ENCODE measurements around the gene OBSCN.

Gene OBSCN

DNA sequence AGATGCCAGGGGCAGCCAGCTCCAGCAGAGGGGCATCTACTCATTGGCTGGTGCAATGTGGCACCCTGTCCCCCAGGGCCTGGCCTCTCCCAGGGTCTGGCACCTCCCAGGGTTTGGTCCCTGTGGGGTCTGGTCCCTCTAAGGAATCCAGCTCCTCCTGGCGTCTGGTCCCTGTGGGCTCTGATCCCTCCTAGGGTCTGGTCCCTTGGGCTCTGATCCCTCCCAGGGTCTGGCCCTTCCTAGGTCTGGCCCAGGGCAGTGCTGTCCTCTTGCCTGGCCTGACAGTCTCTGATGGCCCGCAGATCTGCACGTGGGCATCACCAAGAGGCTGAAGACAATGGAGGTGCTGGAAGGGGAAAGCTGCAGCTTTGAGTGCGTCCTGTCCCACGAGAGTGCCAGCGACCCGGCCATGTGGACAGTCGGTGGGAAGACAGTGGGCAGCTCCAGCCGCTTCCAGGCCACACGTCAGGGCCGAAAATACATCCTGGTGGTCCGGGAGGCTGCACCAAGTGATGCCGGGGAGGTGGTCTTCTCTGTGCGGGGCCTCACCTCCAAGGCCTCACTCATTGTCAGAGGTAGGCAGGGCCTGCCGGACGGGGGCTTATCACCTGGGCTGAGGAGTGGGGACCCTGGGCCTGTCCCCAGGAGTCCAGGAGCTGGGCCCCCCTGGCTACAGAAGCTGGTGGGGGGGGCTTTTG is 73.9 kb downstream of the OBSCN start:
- Histone ChIP-seq H3K27me3 (ENCODE audit: control insufficient read depth, insufficient read depth, low read length) (no peaks in the 10 kb centered on the region), H3K4me3 (ENCODE audit: low read depth, low read length) (no peak overlapping the region), H3K9ac (ENCODE audit: low read depth, low read length) (no peak overlapping the region), H3K4me1 (ENCODE audit: control insufficient read depth, insufficient read depth, low read length) (no peaks in the 10 kb centered on the region), H3K9me3 (ENCODE audit: control insufficient read depth, insufficient read depth, low read length) (no peaks in the 10 kb centered on the region), H3K36me3 (ENCODE audit: control insufficient read depth, insufficient read depth, low read length) (peaks cover 3% of the 10 kb centered on the region)

DNA sequence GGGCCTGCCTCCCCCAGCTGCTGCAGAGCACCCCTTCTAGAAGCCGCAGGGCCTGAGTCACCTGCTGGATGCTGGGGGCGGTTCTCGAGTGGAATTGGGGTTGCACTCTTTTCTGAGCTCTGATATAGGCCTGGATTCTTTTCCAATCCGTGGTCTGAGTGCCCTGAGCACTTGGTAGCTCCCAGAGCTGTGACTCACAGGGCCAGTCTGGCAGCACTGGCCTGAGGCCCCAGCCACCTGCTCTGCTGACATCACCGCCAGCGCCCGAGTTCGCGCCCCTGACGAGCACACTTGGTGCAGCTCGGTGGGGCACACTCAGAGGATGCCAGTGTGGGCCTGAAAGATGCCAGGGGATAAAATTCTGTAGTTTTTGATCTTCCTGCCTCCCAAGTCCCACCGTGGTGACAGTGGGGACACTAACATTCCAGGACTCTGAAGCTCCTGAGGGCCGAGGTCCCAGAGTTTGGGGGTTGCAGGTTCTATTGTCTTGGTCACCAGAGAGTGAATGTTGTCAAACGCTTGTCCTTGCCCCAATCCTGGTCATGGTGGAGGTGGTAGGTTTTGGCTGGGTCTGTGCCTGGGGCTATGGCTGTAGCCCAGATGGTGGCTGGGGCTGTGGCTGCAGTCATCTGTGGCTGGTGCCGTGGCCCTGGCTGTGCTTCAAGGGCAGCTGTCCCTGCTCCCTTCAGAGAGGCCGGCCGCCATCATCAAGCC is 74.6 kb downstream of the OBSCN start:
- Histone ChIP-seq H3K4me3 (ENCODE audit: low read depth, low read length) (no peak overlapping the region), H3K27me3 (ENCODE audit: control insufficient read depth, insufficient read depth, low read length) (no peaks in the 10 kb centered on the region), H3K9me3 (ENCODE audit: control insufficient read depth, insufficient read depth, low read length) (no peaks in the 10 kb centered on the region), H3K4me1 (ENCODE audit: control insufficient read depth, insufficient read depth, low read length) (no peaks in the 10 kb centered on the region), H3K36me3 (ENCODE audit: control insufficient read depth, insufficient read depth, low read length) (peaks cover 3% of the 10 kb centered on the region), H3K9ac (ENCODE audit: low read depth, low read length) (no peak overlapping the region)

DNA sequence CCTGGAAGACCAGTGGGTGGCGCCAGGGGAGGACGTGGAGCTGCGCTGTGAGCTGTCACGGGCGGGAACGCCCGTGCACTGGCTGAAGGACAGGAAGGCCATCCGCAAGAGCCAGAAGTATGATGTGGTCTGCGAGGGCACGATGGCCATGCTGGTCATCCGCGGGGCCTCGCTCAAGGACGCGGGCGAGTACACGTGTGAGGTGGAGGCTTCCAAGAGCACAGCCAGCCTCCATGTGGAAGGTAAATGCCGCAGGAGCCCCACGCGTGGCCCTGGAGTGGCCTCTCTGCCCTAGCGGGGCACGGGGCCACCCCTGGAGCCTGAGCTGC is 75.2 kb downstream of the OBSCN start:
- H3K27me3 ChIP-seq (ENCODE audit: control insufficient read depth, insufficient read depth, low read length): no peaks in the 10 kb centered on the region
- H3K36me3 ChIP-seq (ENCODE audit: control insufficient read depth, insufficient read depth, low read length): peaks cover 3% of the 10 kb centered on the region
- H3K9me3 ChIP-seq (ENCODE audit: control insufficient read depth, insufficient read depth, low read length): no peaks in the 10 kb centered on the region
- H3K4me1 ChIP-seq (ENCODE audit: control insufficient read depth, insufficient read depth, low read length): no peaks in the 10 kb centered on the region
- H3K4me3 ChIP-seq (ENCODE audit: low read depth, low read length): no peak overlapping the region
- no peak overlapping the region for H3K9ac ChIP-seq (ENCODE audit: low read depth, low read length)

DNA sequence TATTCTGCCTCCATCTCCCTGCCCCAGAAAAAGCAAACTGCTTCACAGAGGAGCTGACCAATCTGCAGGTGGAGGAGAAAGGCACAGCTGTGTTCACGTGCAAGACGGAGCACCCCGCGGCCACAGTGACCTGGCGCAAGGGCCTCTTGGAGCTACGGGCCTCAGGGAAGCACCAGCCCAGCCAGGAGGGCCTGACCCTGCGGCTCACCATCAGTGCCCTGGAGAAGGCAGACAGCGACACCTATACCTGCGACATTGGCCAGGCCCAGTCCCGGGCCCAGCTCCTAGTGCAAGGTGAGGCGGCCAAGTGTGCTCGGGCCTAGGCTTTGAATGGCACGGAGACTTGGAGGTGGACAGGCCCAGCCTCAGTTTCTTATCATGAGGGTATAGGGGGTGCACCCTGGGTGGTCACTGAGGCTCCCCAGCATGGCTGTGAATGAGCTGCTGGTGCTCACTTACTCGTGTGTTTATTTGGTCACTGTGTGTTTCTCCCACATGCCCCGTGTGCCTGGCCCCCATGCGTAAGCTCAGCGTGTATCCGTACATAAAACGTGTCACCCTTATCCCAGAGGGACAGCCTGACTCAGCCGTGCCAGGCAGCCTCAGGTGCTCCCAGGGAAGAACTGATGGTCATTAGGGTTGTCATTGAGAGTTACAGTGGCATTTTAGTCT is 75.8 kb downstream of the OBSCN start:
- H3K27me3 ChIP-seq (ENCODE audit: control insufficient read depth, insufficient read depth, low read length): no peaks in the 10 kb centered on the region
- no peak overlapping the region for H3K4me3 ChIP-seq (ENCODE audit: low read depth, low read length)
- no peaks in the 10 kb centered on the region for H3K9me3 ChIP-seq (ENCODE audit: control insufficient read depth, insufficient read depth, low read length)
- peaks cover 2% of the 10 kb centered on the region for H3K36me3 ChIP-seq (ENCODE audit: control insufficient read depth, insufficient read depth, low read length)
- no peaks in the 10 kb centered on the region for H3K4me1 ChIP-seq (ENCODE audit: control insufficient read depth, insufficient read depth, low read length)
- no peak overlapping the region for H3K9ac ChIP-seq (ENCODE audit: low read depth, low read length)

DNA sequence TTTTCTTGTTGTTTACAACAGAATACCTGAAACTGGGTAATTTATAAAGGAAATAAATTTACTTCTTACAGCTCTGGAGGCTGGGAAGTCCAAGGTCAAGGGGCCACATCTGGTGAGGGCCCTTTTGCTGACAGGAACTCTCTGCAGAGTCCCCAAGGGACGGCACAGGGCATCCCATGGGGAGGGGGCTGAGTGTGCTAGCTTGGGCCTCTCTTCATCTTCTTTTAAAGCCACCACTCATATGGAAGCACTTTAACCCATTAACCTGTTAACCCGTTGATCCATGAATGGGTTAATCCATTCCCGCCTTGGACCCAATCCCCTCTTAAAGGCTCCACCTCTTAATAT is 76.3 kb downstream of the OBSCN start:
- H3K36me3 ChIP-seq (ENCODE audit: control insufficient read depth, insufficient read depth, low read length): no peaks in the 10 kb centered on the region
- no peak overlapping the region for H3K4me3 ChIP-seq (ENCODE audit: low read depth, low read length)
- H3K4me1 ChIP-seq (ENCODE audit: control insufficient read depth, insufficient read depth, low read length): no peaks in the 10 kb centered on the region
- H3K27me3 ChIP-seq (ENCODE audit: control insufficient read depth, insufficient read depth, low read length): no peaks in the 10 kb centered on the region
- no peak overlapping the region for H3K9ac ChIP-seq (ENCODE audit: low read depth, low read length)
- no peaks in the 10 kb centered on the region for H3K9me3 ChIP-seq (ENCODE audit: control insufficient read depth, insufficient read depth, low read length)

DNA sequence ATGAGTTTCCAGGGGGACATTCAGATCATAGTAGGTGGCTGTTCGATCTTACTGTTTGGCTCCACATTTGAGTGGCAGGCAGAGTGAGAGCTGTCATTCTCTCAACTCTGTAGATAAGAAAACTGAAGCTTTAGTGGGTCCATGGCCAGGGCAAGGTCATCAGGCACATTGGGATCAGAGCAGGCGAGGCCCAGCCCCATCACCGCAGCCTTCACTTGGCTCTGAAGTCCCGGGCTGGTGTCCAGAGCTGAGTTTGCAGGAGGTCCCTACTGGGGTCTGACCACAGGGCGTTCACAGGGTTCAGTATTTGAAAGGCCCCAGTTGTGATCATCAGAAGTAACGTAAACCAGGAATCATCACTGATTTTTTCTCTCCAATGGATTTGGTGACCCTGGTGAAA is 76.7 kb downstream of the OBSCN start:
- Histone ChIP-seq H3K9me3 (ENCODE audit: control insufficient read depth, insufficient read depth, low read length) (no peaks in the 10 kb centered on the region), H3K27me3 (ENCODE audit: control insufficient read depth, insufficient read depth, low read length) (no peaks in the 10 kb centered on the region), H3K4me3 (ENCODE audit: low read depth, low read length) (no peak overlapping the region), H3K4me1 (ENCODE audit: control insufficient read depth, insufficient read depth, low read length) (no peaks in the 10 kb centered on the region), H3K36me3 (ENCODE audit: control insufficient read depth, insufficient read depth, low read length) (no peaks in the 10 kb centered on the region), H3K9ac (ENCODE audit: low read depth, low read length) (no peak overlapping the region)

DNA sequence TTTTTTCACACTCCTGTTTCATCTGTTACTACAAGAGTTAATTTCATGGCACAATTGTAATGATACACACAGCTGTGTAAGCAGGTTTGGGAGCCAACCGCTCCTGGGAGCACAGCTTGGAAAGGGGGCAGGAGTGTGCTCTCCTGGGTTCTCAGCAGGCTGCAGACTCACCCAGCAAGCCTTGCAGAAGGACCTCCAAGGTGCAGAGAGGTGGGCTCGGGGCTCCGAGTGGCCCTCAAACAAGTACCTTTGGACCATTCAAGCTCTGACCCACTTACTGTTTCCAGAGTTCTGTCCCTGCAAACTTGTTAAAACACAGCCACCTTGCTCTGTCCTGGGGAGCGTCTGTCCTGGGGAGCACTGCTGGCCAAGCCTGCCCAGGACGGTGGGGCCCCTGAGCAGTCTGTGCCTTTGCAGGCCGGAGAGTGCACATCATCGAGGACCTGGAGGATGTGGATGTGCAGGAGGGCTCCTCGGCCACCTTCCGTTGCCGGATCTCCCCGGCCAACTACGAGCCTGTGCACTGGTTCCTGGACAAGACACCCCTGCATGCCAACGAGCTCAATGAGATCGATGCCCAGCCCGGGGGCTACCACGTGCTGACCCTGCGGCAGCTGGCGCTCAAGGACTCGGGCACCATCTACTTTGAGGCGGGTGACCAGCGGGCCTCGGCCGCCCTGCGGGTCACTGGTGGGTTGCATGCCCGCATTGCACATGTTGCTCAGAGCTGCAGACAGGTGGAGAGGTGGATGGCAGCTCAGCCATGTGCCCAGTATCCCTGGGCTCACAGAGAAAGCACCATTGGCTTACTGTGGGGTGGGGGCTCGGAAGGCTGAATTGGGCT is 78.0 kb downstream of the OBSCN start:
- Histone ChIP-seq H3K36me3 (ENCODE audit: control insufficient read depth, insufficient read depth, low read length) (no peaks in the 10 kb centered on the region), H3K4me1 (ENCODE audit: control insufficient read depth, insufficient read depth, low read length) (no peaks in the 10 kb centered on the region), H3K9me3 (ENCODE audit: control insufficient read depth, insufficient read depth, low read length) (no peaks in the 10 kb centered on the region), H3K9ac (ENCODE audit: low read depth, low read length) (no peak overlapping the region), H3K27me3 (ENCODE audit: control insufficient read depth, insufficient read depth, low read length) (no peaks in the 10 kb centered on the region), H3K4me3 (ENCODE audit: low read depth, low read length) (no peak overlapping the region)

DNA sequence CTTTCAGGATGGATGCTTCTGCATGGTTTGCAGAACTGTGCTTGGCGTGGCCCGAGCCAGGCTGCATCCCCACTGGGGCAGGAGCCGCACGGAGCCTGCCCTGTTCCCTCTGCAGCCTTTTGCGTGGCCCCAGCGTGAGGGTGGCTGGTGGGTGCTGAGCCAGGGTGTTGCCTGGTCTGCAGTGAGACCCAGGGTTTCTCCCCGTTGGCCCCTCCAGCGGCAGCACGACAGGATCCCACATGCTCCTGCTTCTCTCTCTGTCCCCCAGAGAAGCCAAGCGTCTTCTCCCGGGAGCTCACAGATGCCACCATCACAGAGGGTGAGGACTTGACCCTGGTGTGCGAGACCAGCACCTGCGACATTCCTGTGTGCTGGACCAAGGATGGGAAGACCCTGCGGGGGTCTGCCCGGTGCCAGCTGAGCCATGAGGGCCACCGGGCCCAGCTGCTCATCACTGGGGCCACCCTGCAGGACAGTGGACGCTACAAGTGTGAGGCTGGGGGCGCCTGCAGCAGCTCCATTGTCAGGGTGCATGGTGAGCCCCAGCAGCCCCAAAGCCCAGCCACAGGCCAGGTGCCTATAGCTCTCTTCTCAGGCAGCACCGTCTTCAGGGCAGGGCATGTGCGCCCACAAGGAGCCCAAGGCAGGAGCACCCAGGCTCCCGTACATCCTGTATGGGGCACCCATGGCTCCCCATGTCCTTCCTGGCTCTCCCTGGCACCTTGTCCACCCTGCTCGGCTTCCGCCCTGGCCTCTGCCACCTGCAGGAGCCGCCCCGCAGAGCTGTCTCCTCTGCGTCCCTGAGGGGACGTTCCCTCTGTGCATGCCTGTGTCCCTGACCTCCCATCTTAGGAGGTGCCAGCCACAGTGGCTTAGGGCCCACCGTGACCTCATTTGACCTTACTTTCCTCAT is 78.9 kb downstream of the OBSCN start:
- H3K4me3 ChIP-seq (ENCODE audit: low read depth, low read length): no peak overlapping the region
- H3K9ac ChIP-seq (ENCODE audit: low read depth, low read length): no peak overlapping the region
- H3K36me3 ChIP-seq (ENCODE audit: control insufficient read depth, insufficient read depth, low read length): no peaks in the 10 kb centered on the region
- no peaks in the 10 kb centered on the region for H3K4me1 ChIP-seq (ENCODE audit: control insufficient read depth, insufficient read depth, low read length)
- no peaks in the 10 kb centered on the region for H3K27me3 ChIP-seq (ENCODE audit: control insufficient read depth, insufficient read depth, low read length)
- no peaks in the 10 kb centered on the region for H3K9me3 ChIP-seq (ENCODE audit: control insufficient read depth, insufficient read depth, low read length)

DNA sequence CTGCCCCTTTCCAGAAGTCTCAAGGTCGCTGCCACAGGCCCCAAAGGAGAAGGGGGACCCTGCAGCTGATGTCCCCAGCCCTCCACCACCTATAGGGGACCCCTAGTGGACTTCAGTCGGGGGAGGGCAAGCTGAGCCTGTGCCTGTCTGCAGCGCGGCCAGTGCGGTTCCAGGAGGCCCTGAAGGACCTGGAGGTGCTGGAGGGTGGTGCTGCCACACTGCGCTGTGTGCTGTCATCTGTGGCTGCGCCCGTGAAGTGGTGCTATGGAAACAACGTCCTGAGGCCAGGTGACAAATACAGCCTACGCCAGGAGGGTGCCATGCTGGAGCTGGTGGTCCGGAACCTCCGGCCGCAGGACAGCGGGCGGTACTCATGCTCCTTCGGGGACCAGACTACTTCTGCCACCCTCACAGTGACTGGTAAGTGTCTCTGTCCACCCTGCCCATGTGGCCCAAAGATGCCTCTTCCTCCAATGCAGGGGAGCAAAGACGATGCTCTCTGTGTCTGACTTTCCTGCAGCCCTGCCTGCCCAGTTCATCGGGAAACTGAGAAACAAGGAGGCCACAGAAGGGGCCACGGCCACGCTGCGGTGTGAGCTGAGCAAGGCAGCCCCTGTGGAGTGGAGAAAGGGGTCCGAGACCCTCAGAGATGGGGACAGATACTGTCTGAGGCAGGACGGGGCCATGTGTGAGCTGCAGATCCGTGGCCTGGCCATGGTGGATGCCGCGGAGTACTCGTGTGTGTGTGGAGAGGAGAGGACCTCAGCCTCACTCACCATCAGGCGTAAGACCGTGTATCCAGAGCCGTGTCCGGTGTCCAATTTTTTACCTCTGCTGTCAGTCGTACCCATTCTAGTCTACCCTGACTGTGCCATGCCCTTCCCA is 79.9 kb downstream of the OBSCN start:
- no peak overlapping the region for H3K9ac ChIP-seq (ENCODE audit: low read depth, low read length)
- no peaks in the 10 kb centered on the region for H3K27me3 ChIP-seq (ENCODE audit: control insufficient read depth, insufficient read depth, low read length)
- no peaks in the 10 kb centered on the region for H3K36me3 ChIP-seq (ENCODE audit: control insufficient read depth, insufficient read depth, low read length)
- no peaks in the 10 kb centered on the region for H3K4me1 ChIP-seq (ENCODE audit: control insufficient read depth, insufficient read depth, low read length)
- no peaks in the 10 kb centered on the region for H3K9me3 ChIP-seq (ENCODE audit: control insufficient read depth, insufficient read depth, low read length)
- no peak overlapping the region for H3K4me3 ChIP-seq (ENCODE audit: low read depth, low read length)

DNA sequence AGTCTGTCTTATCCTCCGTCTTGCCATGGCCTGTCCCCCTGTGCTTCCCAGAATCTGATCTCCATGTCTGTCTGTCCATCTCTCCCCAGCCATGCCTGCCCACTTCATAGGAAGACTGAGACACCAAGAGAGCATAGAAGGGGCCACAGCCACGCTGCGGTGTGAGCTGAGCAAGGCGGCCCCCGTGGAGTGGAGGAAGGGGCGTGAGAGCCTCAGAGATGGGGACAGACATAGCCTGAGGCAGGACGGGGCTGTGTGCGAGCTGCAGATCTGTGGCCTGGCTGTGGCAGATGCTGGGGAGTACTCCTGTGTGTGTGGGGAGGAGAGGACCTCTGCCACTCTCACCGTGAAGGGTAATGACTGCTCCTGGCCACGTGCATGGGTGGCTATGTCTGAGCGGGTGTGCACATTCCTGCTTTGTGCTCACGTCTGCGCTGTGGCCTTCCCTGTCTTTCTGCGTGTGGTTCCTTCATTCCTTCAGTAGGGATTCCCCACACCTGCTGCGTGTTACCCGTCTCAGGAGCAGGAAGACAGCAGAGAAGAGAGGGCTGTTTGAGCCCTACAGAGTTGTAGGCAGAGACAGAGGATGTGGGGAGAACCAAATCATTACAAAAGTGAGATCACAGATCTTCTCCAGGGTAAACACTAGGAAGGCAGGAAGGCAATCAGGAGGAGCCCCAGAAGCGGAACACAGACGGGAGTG is 80.8 kb downstream of the OBSCN start:
- Histone ChIP-seq H3K4me1 (ENCODE audit: control insufficient read depth, insufficient read depth, low read length) (no peaks in the 10 kb centered on the region), H3K9me3 (ENCODE audit: control insufficient read depth, insufficient read depth, low read length) (no peaks in the 10 kb centered on the region), H3K4me3 (ENCODE audit: low read depth, low read length) (no peak overlapping the region), H3K9ac (ENCODE audit: low read depth, low read length) (no peak overlapping the region), H3K27me3 (ENCODE audit: control insufficient read depth, insufficient read depth, low read length) (no peaks in the 10 kb centered on the region), H3K36me3 (ENCODE audit: control insufficient read depth, insufficient read depth, low read length) (no peaks in the 10 kb centered on the region)
